HG02885 (cell line): ENCODE results near the gene PCDH1.
"Not testable (repeated sequence)": the region's sequence is repeated elsewhere in the genome, so short reads cannot be mapped to it uniquely, and the experiment has no call there.

Experiments
- ATAC-seq: cut with Tn5 transposase; IDR thresholded peaks from one replicate; pipeline ENCODE4 v1.9.1; 2021; ENCODE audit warnings: mild to moderate bottlenecking; ENCODE audit not compliant: unreplicated experiment, poor library complexity

Gene PCDH1

GRCh38 chr5:141902015-141902814 is 24.0 kb upstream of the PCDH1 start:
- no peak for ATAC-seq

- ATAC-seq, result no peak
Observed at GRCh38 chr5:141898448-141899049, 20.3 kb upstream of the PCDH1 start.

GRCh38 chr5:141897425-141897824 is 19.2 kb upstream of the PCDH1 start:
- no peak for ATAC-seq

DNA sequence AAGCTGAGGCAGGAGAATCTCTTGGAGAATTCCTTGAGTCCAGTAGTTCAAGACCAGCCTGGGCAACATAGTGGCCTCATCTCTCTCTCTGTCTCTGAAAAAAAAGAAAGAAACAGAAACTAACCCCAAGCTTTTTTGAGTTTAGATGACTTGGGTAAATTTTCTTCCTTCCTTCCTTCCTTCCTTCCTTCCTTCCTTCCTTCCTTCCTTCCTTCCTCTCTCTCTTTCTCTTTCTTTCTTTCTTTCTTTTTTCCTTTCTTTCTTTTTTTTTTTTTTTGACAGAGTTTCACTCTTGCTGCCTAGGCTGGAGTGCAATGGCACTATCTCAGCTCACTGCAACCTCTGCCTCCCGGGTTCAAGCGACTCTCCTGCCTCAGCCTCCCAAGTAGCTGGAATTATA is 12.2 kb upstream of the PCDH1 start:
- not testable (repeated sequence) for ATAC-seq

DNA sequence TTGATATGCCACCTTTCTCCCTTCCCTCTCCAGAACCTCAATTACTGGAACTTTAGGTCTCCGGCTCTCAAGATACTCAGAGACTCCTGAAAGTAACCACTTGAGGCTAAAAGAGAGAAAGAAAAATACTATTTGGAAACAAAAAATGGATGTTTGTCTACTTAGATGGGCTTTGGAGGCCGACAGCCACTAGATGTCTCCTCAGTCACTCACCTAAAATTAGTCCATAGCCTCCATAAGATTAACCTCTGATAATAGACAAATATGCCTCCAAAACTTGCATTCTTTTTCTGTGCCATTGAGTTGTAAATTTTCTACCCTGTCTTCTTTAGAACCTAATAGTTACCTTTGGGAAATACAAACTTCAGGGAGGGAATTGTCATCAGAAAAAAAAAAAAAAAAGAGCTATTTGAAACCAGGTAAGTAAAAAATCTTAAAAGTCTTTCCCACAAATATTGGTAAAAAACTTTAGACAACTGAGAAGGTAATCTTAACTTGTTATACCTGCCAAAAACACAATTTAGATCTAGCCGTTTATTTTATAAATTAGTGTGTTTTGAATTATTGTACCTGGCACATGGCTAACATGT is 11.2 kb upstream of the PCDH1 start:
- no peak for ATAC-seq

- ATAC-seq, result no peak
Observed at GRCh38 chr5:141883892-141884318, 5.7 kb upstream of the PCDH1 start.

DNA sequence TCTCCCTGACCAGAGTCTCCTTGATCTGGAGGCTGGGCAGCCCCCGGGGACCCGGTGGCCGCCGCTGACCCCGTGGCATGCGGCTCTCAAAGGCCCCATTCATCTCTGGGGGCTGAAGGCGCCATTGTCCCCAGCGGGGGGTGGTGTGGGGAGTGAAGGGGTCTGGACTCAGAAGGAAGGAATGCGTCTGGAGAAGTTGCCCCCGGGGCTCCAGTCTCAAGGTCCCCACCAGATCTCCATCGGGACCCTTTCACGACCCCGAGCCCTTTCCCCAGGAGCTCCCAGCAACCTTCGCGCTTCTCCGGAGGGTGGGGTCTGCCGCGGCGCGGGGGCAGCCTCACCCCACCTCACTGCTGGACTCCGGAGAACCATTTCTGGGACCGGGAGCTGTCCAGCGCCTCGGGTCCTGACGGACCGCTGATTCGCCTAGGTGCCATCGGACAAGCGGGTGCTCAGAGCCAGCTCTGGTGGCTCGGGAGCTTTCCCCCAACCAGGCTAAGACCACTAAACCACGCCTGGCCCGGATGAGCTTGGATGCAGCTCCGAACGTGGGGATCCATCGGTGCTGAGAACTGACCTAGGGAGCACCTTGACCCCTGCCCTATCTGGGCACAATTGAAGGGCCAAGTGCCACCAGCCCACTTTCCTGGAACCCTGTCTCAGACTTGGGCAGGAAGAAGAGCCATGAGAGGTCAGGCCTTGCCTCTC is 5.1 kb upstream of the PCDH1 start:
- ATAC-seq, result no peak

DNA sequence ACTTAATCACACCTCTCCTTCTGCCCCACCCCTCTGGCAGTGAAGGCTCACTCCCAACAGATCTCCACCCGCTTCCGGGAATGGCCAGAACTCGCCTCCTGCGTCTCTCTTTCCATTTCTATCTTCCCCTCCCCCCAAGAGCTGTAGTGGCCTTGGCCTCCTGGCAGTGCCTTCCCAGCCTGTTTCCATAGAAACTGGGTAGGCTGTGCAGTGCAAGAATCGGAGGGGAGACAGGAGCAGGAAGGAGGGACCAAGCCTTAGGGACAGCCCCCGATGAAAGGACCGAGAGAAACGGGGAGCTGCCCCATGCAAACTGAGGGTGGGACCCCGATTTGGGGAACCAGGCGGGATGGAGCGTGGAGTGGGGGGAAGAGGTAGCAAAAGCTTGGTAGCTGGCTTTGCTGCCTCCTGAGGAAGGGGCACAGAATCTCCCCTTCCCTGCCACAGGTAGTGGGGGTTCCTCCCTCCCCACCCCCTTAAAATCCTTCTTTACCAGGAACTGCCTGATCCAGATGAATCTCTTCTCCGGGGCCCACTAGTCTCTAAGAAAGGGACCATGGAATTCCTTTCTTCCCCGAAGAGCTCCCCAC is 4.5 kb upstream of the PCDH1 start:
- no peak for ATAC-seq

- no peak for ATAC-seq
Observed at GRCh38 chr5:141881886-141882285, 3.7 kb upstream of the PCDH1 start.

- ATAC-seq, result no peak
Observed at GRCh38 chr5:141880961-141881801, 3.0 kb upstream of the PCDH1 start.

GRCh38 chr5:141879941-141880738 is 1.9 kb upstream of the PCDH1 start:
- ATAC-seq, result no peak

GRCh38 chr5:141879426-141879759 is 1.2 kb upstream of the PCDH1 start:
- ATAC-seq, result no peak

GRCh38 chr5:141878711-141879425 is 658 bp upstream of the PCDH1 start:
- ATAC-seq, result peak; percentile 90

GRCh38 chr5:141877356-141878185 is 639 bp downstream of the PCDH1 start:
- no peak for ATAC-seq

DNA sequence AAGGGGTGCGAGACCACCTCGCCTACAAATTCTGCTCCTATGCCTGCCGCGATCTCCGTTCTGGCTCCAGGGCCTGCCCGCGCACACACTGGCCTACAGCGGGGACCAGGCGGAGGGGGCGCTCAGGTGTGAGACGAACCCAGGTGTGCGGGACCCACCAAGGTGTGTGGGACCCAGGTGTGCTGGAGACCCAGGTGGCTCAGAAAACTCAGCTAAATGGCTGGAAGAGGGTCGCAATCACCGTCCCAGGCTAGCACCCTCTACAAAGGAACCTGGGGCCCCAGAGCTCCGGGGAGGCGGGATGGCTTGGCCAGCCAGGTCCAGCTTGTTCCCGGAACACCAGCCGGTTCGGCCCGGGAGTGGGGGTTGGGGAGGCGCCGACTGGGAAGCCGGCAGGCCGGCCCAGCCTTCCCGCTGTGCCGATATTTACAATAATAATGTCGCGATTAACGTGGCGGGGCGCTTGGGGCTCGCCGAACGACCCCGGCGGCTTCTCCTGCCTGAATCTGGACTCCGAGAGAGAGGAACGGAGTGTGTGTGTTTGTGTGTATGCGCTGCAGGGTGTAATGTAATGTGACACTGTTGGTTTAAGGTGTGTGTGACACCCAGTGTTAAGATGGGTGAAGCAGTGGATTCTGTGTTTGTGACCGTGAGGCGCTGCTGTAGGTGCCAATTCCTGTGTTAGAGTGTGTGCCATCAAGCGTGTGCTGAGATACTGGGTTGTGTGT is 1.4 kb downstream of the PCDH1 start:
- no peak for ATAC-seq

DNA sequence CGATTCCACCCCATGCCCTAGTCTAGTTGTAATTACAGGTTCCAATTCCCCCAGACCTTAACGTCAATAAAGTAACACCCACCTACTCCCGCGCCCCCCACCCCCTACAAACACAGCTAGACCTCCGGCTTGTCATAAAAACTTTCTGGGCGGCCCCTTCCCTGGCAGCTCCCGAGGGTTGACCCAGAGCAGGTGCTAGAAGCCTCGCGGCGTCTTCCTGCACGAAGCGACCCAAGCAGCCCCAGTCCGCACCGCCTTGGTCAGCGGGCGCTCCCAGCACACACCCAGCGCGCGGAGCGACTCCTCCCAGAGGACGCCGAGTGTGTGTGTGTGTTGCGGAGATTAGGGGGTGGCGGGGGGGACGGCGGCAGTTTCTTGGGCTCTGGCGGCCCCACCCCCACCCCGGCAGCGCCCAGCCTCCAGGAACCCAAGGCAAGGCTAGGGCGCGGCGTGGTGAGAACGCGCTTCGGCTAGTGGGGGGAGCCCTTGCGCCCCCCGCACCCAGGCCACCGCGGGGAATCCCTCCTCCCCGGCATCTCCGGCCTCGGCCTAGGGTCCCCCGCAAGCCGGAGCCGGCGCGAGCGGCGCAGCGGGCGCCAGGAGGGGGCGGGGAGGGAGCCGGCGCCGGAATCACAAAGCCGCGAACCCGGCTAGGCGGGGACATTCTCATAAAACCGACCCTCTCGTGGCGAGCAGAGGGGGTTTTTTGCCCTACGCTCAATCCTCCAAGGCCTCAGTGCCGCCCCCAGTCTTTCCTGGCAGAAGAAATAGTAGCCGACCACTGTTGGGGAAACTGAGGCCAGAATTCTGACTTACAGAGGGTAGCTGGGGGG is 2.2 kb downstream of the PCDH1 start:
- no peak for ATAC-seq
